ENCODE data around the gene TLR4. TPM values are rescaled to one million over a fixed set of nuclear protein-coding genes. Genes with fewer than 3 reads are reported as not detected.

Gene TLR4
- total and polyA plus RNA-seq, 12 donors, result 5.5 to 65.2 (median 35.7) TPM

DNA sequence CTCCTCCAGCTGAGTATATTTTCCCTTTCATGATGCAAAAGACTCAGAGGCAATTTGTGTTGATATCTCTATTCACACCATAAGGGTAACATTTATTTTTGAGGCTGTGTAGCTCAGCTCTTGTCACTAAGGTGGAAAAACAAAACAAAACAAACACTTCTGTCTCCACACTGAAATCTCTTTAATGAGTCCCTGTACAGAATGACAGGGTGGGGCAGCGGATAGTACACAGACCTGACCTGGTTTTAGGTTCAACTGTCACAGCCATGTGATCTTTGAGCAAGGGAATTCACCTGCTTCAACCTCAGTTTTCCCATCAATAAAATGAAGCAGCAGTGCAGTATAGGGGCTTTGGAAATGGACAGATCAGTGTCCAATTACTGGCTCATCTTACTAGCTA is 29.3 kb downstream of the TLR4 start:
- 67 to 89% (median 79%) methylated on average over 1 of the region's 1 CpG for WGBS, 4 donors
- peaks cover 4 to 6% of the 10 kb centered on the region in 2 donors for H3K4me1 ChIP-seq (replicated peaks in 1 of 2)
- TF ChIP-seq, protein P1, sequence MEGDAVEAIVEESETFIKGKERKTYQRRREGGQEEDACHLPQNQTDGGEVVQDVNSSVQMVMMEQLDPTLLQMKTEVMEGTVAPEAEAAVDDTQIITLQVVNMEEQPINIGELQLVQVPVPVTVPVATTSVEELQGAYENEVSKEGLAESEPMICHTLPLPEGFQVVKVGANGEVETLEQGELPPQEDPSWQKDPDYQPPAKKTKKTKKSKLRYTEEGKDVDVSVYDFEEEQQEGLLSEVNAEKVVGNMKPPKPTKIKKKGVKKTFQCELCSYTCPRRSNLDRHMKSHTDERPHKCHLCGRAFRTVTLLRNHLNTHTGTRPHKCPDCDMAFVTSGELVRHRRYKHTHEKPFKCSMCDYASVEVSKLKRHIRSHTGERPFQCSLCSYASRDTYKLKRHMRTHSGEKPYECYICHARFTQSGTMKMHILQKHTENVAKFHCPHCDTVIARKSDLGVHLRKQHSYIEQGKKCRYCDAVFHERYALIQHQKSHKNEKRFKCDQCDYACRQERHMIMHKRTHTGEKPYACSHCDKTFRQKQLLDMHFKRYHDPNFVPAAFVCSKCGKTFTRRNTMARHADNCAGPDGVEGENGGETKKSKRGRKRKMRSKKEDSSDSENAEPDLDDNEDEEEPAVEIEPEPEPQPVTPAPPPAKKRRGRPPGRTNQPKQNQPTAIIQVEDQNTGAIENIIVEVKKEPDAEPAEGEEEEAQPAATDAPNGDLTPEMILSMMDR (IDR thresholded peaks at IDR 0.05), result no peak
- TF ChIP-seq POLR2A (IDR thresholded peaks at IDR 0.05), result no peak
- no peaks in the 10 kb centered on the region for H3K36me3 ChIP-seq (replicated peaks in 1 of 2)
- H3K4me3 ChIP-seq, result no peak overlapping the region
- DNase-seq, result no peak
- no peaks in the 10 kb centered on the region for H3K27me3 ChIP-seq
- intact Hi-C loops (cut with DNase I), result no loop called here
- H3K9me3 ChIP-seq (replicated peaks in 1 of 3), result no peaks in the 10 kb centered on the region
- H3K27ac ChIP-seq, result peak overlapping the region in 2 of 5 donors; percentile 24 to 34

DNA sequence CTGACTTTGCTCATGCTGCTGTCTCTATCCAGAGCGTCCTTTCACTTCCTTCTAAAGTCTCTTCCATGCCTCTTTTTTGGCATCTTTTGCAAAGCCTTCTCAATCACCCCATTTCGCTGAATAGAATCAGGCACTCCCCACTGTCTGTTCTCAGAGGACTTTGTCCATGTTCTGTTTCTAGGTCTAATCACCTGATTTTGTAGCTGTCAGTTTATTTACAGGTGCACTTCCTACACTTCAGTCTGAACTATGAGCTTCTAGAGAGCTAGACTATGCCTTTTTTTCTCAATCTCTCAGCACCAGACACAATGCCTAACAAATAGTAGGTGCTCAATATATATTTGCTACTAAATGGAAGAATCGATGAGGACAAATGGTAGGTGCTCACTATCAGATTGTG is 29.9 kb downstream of the TLR4 start:
- no peak for DNase-seq
- Histone ChIP-seq H3K27me3 (no peaks in the 10 kb centered on the region), H3K9me3 (replicated peaks in 1 of 3) (no peaks in the 10 kb centered on the region), H3K4me1 (replicated peaks in 1 of 2) (peaks cover 4 to 6% of the 10 kb centered on the region in 2 donors), H3K27ac (peak overlapping the region in 2 of 5 donors; percentile 24 to 34), H3K36me3 (replicated peaks in 1 of 2) (no peaks in the 10 kb centered on the region), H3K4me3 (no peak overlapping the region)
- intact Hi-C loops (cut with DNase I), result no loop called here
- 84 to 88% (median 85%) methylated on average over 3 of the region's 3 CpGs for whole genome bisulfite sequencing, 4 donors
- TF ChIP-seq POLR2A (IDR thresholded peaks at IDR 0.05), result no peak
- TF ChIP-seq, protein P1 (IDR thresholded peaks at IDR 0.05), result no peak

DNA sequence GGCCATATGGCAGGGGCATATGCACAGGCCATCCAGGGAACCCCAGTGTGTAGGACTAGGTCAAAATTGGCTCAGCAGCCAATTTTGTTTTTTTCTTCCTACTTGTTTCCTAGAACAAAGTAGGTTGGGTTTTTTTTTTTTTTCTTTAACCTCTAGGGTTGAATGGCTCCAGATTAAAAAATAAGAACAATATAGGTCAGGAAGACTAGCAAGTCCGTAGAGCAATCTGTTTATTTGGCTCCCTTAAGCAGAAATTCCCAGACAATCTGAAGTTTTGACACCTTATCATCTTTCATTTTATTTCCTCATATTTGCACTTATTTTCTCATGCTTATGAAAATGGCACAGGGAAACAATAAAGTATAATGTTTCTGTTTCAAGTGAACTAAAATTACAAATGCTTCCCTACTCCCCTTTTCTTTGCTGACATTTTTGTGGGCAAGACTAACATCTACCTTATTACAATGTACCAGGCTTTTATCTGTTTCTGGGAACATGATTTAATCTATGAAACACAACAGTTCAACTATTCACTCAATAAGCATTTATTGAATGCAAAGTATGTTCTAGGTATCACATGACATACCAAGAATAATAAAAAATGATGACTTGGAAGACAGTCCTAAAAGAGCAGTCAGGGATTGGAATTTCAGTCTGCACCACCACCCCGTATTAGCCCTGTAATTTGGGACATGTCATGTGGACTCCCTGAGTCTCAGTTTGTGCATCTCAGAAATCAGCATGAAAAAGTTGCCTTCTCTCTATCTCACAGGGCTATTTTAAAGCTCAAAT is 30.5 kb downstream of the TLR4 start:
- Histone ChIP-seq H3K27ac (peak overlapping the region in 1 of 5 donors; percentile 24), H3K9me3 (replicated peaks in 1 of 3) (no peaks in the 10 kb centered on the region), H3K4me1 (replicated peaks in 1 of 2) (peaks cover 4 to 6% of the 10 kb centered on the region in 2 donors), H3K36me3 (replicated peaks in 1 of 2) (no peaks in the 10 kb centered on the region), H3K4me3 (no peak overlapping the region), H3K27me3 (no peaks in the 10 kb centered on the region)
- 51 to 70% (median 67%) methylated on average over 2 of the region's 2 CpGs for WGBS, 4 donors
- TF ChIP-seq POLR2A (IDR thresholded peaks at IDR 0.05), result no peak
- TF ChIP-seq, protein P1 (IDR thresholded peaks at IDR 0.05), result no peak
- intact Hi-C loops (cut with DNase I), result no loop called here
- no peak for DNase-seq

DNA sequence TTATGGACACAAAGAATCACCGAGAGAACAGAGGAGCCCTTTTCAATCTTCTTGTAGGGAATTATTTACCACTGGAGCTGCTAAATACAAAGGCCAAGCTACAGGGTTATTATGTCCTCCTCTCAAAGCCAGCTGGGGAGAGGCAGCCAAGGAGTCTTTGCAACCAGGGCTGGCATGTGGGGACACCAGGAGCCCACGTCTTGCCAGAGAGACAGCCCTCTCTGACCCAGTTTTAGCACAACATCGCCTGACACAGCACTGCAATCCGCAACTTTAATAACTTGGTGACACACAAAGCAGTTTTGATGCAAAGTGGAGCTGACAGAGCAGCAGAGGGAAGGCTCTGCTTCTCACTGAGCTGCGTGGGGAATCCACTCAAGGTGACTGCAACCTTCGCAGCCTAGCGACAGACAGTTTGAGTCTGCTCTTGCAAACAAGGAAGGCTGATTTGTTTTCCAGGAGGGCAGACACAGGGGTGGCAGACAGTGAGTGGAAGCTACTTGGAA is 33.6 kb downstream of the TLR4 start:
- Histone ChIP-seq H3K9me3 (replicated peaks in 1 of 3) (no peaks in the 10 kb centered on the region), H3K27me3 (no peaks in the 10 kb centered on the region), H3K4me1 (replicated peaks in 1 of 2) (peaks cover 4 to 6% of the 10 kb centered on the region in 2 donors), H3K27ac (peak overlapping the region in 1 of 5 donors; percentile 10), H3K36me3 (replicated peaks in 1 of 2) (no peaks in the 10 kb centered on the region), H3K4me3 (no peak overlapping the region)
- no peak for TF ChIP-seq POLR2A (IDR thresholded peaks at IDR 0.05)
- TF ChIP-seq, protein P1 (IDR thresholded peaks at IDR 0.05), result no peak
- 43 to 56% (median 50%) methylated on average over 7 of the region's 7 CpGs for WGBS, 4 donors
- intact Hi-C loops (cut with DNase I), result no loop called here
- peak in 1 of 7 donors; percentile 65 for DNase-seq
